ENCODE data around the gene OMG. TPM values are rescaled to one million over a fixed set of nuclear protein-coding genes. Genes with fewer than 3 reads are reported as not detected.

OMG gene
- 0.26 and 0.30 TPM in 2 replicates for total RNA-seq

DNA sequence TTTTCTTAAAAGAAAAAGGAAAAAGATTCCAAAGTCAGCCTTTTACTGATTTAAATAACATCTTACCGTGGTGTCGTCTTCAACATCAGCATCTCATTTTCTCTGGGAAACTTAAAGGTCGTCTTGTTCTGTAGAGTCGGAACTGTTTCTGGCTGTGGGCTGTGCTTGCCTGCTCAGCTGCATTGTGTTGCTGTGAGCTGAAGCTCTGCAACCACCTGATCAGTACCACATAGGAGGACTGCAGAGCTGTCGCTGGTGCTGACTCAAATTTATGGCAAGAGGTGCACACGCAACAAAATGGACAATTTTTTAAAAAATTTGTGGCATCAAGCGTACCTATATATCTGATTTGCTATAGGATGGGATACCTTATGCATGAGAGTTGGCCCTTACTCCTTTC is at the start of gene OMG:
OMG (minus strand) TSS at position 150 of the 400 bp plus-strand sequence. CDS start 908 bp downstream, outside the sequence.

GRCh38 chr17:31321481-31321880 is 24.4 kb upstream of the OMG start, which contains the start of gene EVI2A:
EVI2A (minus strand) TSS chr17:31321622; CDS start chr17:31319013, 2,609 bp downstream.

GRCh38 chr17:31313982-31314781 is 17.1 kb upstream of the OMG start, which contains the start of gene EVI2B:
EVI2B (minus strand) TSS chr17:31314054; CDS start chr17:31305609, 8,445 bp downstream.

Other genes with a start within 250 kb of the OMG start
- gene NF1, start 202.3 kb downstream of the OMG start, total RNA-seq: 79.4 and 98.5 TPM in 2 replicates
- 0.07 and 0.13 TPM in 2 replicates for gene EVI2B, start 16.8 kb upstream of the OMG start, total RNA-seq
- gene EVI2A, start 24.4 kb upstream of the OMG start, total RNA-seq: 1.4 and 2.5 TPM in 2 replicates
- 0.23 and 0.46 TPM in 2 replicates for gene RAB11FIP4, start 94.4 kb upstream of the OMG start, total RNA-seq